Activated CD8-positive, alpha-beta memory T cell treated with anti-CD3 and anti-CD28 coated beads for 48 hours (primary cell): ENCODE data around the gene LILRB3.
A peak's percentile ranks its signal among the peaks of the same experiment; 100 is the strongest.

Source experiments
- DNase-seq, 3 experiments: peaks; one replicate each; pipeline ENCODE4 v3.0.0-alpha.2; 2020; ENCODE audit warnings: low read depth in 2 of 3, low spot score in 2 of 3

LILRB3 gene

DNA sequence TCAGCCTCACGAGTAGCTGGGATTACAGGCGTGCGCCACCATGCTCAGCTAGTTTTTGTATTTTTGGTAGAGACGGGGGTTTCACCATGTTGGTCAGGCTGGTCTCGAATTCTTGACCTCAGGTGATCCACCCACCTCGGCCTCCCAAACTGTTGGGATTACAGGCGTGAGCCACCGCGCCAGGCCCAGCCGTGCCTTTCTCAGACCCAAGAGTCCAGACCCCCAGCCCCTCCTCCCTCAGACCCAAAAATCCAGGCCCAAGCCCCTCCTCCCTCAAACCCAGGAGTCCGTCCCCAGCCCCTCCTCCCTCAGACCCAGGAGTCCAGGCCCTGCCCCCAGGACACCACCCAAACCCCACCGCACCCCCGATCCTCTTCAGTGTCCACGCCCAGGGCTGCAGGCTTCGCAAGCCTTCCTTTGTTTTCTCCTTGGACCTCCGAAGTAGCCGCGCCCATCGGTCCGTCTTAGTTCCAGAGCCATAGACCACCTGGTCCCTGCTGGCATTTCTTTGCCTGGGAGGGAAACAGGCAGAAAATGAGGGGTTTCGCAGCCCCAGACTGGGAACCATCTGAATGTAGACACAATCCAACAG lies 53.6 kb downstream of the LILRB3 start:
- no peak for DNase-seq

DNA sequence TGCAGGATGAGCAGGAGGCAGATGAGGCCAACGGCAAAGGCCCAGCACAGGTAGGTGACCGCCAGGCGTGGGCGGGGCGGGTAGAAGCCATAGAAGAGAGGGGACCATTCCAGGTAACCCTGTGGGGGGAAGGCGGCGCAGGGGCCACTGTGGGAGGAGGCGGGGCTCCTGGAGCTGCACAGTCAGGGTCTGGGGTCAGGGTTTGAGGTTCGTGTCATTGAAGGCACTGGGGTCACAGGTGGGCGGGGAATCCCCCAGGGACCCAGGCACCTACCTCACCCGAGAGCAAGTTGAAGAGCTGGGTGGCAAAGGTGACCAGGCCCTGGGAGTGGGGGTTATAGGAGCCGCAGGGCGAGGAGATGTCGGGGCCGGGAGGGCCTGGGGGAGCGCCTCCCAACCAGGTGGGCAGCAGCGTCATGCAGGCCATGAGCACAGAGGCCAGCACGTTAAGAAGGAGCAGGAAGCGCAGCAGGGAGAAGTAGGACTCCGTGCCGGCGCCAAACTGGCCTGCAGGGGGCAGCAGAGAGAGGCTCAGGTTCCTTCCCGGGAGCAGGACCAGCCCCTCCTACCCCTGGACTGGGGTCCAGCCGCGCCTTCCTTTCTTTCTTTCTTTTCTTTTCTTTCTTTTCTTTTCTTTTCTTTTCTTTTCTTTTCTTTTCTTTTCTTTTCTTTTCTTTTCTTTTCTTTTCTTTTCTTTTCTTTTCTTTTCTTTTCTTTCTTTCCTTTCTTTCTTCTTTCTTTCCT lies 54.5 kb downstream of the LILRB3 start:
- DNase-seq, result peak; percentile 74 to 97 (median 95)
